Central memory CD8-positive, alpha-beta T cell (primary cell): ENCODE data around the gene CXCL17.
"Not testable (repeated sequence)": the region's sequence is repeated elsewhere in the genome, so short reads cannot be mapped to it uniquely, and the experiment has no call there.

ENCODE experiments used
- ATAC-seq: fragments of 150-1000 bp; cut with Tn5 transposase; replicated peaks from 2 replicates; pipeline ENCODE4 v1.10.0; 2022; ENCODE audit warnings: mild to moderate bottlenecking, moderate FRiP score, moderate number of reproducible peaks; ENCODE audit not compliant: poor library complexity, severe bottlenecking; ENCODE audit errors: extremely low read depth
- DNase-seq, 2 donors: peaks; one replicate each; pipeline ENCODE4 v3.0.0; 2021; ENCODE audit warnings: low spot score in 2 of 2
- H3K27ac Mint-ChIP-seq: one replicate; pipeline ENCODE4 v1.8.0; 2022; ENCODE audit warnings: low read depth, mild to moderate bottlenecking, moderate library complexity, mixed read lengths
- H3K27me3 Mint-ChIP-seq: one replicate; pipeline ENCODE4 v1.8.0; 2022; ENCODE audit warnings: mixed read lengths
- H3K36me3 Mint-ChIP-seq: one replicate; pipeline ENCODE4 v1.8.0; 2022; ENCODE audit warnings: mild to moderate bottlenecking, moderate library complexity, mixed read lengths; ENCODE audit not compliant: insufficient read depth
- H3K4me1 Mint-ChIP-seq: one replicate; pipeline ENCODE4 v1.8.0; 2022; ENCODE audit warnings: mixed read lengths
- H3K4me3 Mint-ChIP-seq: one replicate; pipeline ENCODE4 v1.8.0; 2022; ENCODE audit warnings: mild to moderate bottlenecking, moderate library complexity, mixed read lengths
- H3K9me3 Mint-ChIP-seq: one replicate; pipeline ENCODE4 v1.8.0; 2022; ENCODE audit warnings: mixed read lengths

CXCL17 gene

GRCh38 chr19:42455621-42456081, 12.9 kb upstream of the CXCL17 start:
- Mint-ChIP-seq H3K9me3 (no peaks in the 10 kb centered on the region), H3K4me3 (no peak overlapping the region), H3K27me3 (no peaks in the 10 kb centered on the region), H3K36me3 (no peaks in the 10 kb centered on the region), H3K4me1 (no peaks in the 10 kb centered on the region), H3K27ac (no peak overlapping the region)
- ATAC-seq (no peak), DNase-seq (no peak)

DNA sequence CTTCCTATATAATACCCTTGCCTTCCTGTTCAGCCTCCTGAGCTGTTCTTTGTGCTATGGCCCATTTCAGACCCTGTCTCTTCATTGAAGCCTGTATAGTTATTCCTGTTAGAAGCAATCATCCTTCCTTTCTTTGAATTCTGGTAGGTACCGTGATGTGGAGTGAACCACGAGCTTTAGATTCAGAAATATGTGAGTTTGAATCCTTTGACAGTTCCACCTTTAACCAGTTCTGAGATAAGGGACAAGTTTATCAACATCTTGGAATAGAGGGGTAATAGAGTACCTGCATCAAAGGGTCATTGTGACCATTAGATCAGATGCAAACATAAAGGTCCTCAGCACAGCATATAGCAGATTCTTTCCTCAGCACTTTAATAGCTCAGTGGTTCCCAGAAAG, 12.3 kb upstream of the CXCL17 start:
- Mint-ChIP-seq H3K27me3 (no peaks in the 10 kb centered on the region), H3K27ac (no peak overlapping the region), H3K4me1 (no peaks in the 10 kb centered on the region), H3K9me3 (no peaks in the 10 kb centered on the region), H3K36me3 (no peaks in the 10 kb centered on the region), H3K4me3 (no peak overlapping the region)
- no peak for DNase-seq
- ATAC-seq = no peak

GRCh38 chr19:42452590-42452989, 9.8 kb upstream of the CXCL17 start:
- H3K4me3 Mint-ChIP-seq = no peak overlapping the region
- no peaks in the 10 kb centered on the region for H3K9me3 Mint-ChIP-seq
- H3K4me1 Mint-ChIP-seq = no peaks in the 10 kb centered on the region
- DNase-seq (no peak), ATAC-seq (no peak)
- H3K27me3 Mint-ChIP-seq = no peaks in the 10 kb centered on the region
- no peak overlapping the region for H3K27ac Mint-ChIP-seq
- H3K36me3 Mint-ChIP-seq = no peaks in the 10 kb centered on the region

GRCh38 chr19:42450314-42450934, 7.7 kb upstream of the CXCL17 start:
- peak; percentile 67 to 78 for DNase-seq
- Mint-ChIP-seq H3K27ac (no peak overlapping the region), H3K36me3 (no peaks in the 10 kb centered on the region), H3K4me3 (no peak overlapping the region), H3K27me3 (no peaks in the 10 kb centered on the region), H3K9me3 (no peaks in the 10 kb centered on the region), H3K4me1 (no peaks in the 10 kb centered on the region)
- peak; percentile 100 for ATAC-seq

- H3K9me3 Mint-ChIP-seq, DNase-seq, H3K4me1 Mint-ChIP-seq, H3K27me3 Mint-ChIP-seq, H3K36me3 Mint-ChIP-seq, ATAC-seq, H3K4me3 Mint-ChIP-seq, H3K27ac Mint-ChIP-seq: not testable (repeated sequence)
Observed at GRCh38 chr19:42448306-42448705, 5.6 kb upstream of the CXCL17 start.

- Mint-ChIP-seq H3K36me3 (no peaks in the 10 kb centered on the region), H3K4me1 (peaks cover 4% of the 10 kb centered on the region), H3K27ac (no peak overlapping the region), H3K27me3 (no peaks in the 10 kb centered on the region), H3K9me3 (no peaks in the 10 kb centered on the region), H3K4me3 (no peak overlapping the region)
- DNase-seq (no peak), ATAC-seq (no peak)
Observed at GRCh38 chr19:42445948-42446347, 3.2 kb upstream of the CXCL17 start.

- Mint-ChIP-seq H3K27me3 (no peaks in the 10 kb centered on the region), H3K4me3 (no peak overlapping the region), H3K4me1 (peaks cover 11% of the 10 kb centered on the region), H3K27ac (peak overlapping the region; percentile 74), H3K9me3 (no peaks in the 10 kb centered on the region), H3K36me3 (no peaks in the 10 kb centered on the region)
- DNase-seq = no peak
- ATAC-seq = no peak
Observed at GRCh38 chr19:42443944-42444398, 1.2 kb upstream of the CXCL17 start.

- DNase-seq (no peak), ATAC-seq (no peak)
- H3K4me1 Mint-ChIP-seq = peaks cover 18% of the 10 kb centered on the region
- H3K4me3 Mint-ChIP-seq = no peak overlapping the region
- no peaks in the 10 kb centered on the region for H3K9me3 Mint-ChIP-seq
- no peaks in the 10 kb centered on the region for H3K27me3 Mint-ChIP-seq
- no peaks in the 10 kb centered on the region for H3K36me3 Mint-ChIP-seq
- H3K27ac Mint-ChIP-seq = no peak overlapping the region
Observed at GRCh38 chr19:42441049-42441445, 1.7 kb downstream of the CXCL17 start.

- ATAC-seq = peak; percentile 64
- peaks cover 18% of the 10 kb centered on the region for H3K4me1 Mint-ChIP-seq
- H3K36me3 Mint-ChIP-seq = no peaks in the 10 kb centered on the region
- no peak overlapping the region for H3K4me3 Mint-ChIP-seq
- peak; percentile 64 to 79 for DNase-seq
- no peak overlapping the region for H3K27ac Mint-ChIP-seq
- H3K27me3 Mint-ChIP-seq = no peaks in the 10 kb centered on the region
- H3K9me3 Mint-ChIP-seq = no peaks in the 10 kb centered on the region
Observed at GRCh38 chr19:42440357-42441048, 2.2 kb downstream of the CXCL17 start.

GRCh38 chr19:42436006-42436405, 6.7 kb downstream of the CXCL17 start:
- no peak for DNase-seq
- H3K4me3 Mint-ChIP-seq = no peak overlapping the region
- H3K36me3 Mint-ChIP-seq = no peaks in the 10 kb centered on the region

DNA sequence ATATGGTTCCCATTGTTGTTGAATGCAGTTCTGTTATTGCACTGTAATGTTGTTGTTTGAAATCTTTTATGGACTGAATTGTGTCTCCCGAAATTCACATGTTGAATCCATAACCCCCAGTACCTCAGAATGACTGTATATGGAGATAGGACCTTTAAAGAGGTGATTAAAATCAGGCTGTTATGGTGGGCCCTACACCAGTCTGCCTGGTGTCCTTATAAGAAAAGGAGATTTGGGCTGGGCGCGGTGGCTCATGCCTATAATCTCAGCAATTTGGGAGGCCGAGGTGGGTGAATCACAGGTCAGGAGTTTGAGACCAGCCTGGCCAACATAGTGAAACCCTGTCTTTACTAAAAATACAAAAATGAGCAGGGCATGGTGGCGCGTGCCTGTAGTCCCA, 7.4 kb downstream of the CXCL17 start:
- no peak overlapping the region for H3K27ac Mint-ChIP-seq
- DNase-seq (no peak), ATAC-seq (no peak)
- peaks cover 7% of the 10 kb centered on the region for H3K4me1 Mint-ChIP-seq
- no peak overlapping the region for H3K4me3 Mint-ChIP-seq
- H3K36me3 Mint-ChIP-seq = no peaks in the 10 kb centered on the region
- H3K9me3 Mint-ChIP-seq = no peaks in the 10 kb centered on the region
- H3K27me3 Mint-ChIP-seq = no peaks in the 10 kb centered on the region

More at GRCh38 chr19:42436006-42436405, 6.7 kb downstream of the CXCL17 start:
- no peaks in the 10 kb centered on the region for H3K9me3 Mint-ChIP-seq
- peaks cover 14% of the 10 kb centered on the region for H3K4me1 Mint-ChIP-seq
- H3K27me3 Mint-ChIP-seq = no peaks in the 10 kb centered on the region
- ATAC-seq = no peak
- no peak overlapping the region for H3K27ac Mint-ChIP-seq

DNA sequence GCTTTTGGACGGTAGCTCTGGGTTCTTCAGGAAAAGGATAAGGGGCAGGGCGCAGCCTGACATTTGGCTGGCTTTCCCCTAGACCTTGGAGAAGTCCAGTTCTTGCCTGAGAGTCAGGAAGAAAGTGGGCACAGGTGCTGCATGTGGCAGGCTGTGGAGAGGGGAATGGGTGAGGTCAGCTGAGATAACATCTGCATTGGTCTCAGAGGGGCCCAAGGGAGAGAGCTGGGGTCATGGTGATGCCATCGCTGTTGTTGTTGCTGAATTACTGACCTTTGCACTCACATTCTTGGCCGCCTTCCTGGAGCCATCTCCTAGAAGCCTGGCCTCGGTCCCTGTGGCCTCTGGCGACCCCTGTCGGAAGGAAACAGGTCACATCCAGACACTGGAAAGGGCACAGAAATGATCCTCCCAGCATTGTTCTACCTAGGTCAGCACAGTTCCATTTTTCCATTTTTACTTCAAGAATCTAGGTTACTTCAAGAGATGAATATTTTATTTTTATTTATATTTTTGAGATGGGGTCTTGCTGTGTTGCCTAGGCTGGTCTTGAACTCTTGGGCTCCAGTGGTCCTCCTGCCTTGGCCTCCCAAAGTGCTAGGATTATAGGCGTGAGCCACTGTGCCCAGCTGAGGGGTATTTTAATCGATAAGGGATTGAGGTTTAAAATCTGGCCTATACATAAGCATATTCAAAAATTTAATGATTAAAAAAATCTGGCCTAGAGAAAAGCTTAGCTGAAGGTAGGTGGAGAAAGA, 9.1 kb downstream of the CXCL17 start:
- Mint-ChIP-seq H3K36me3 (no peaks in the 10 kb centered on the region), H3K27me3 (no peaks in the 10 kb centered on the region), H3K9me3 (no peaks in the 10 kb centered on the region), H3K4me1 (peaks cover 7% of the 10 kb centered on the region), H3K4me3 (no peak overlapping the region), H3K27ac (no peak overlapping the region)
- ATAC-seq = no peak
- DNase-seq = peak; percentile 33 to 38

GRCh38 chr19:42431486-42431885, 11.3 kb downstream of the CXCL17 start:
- H3K27me3 Mint-ChIP-seq = no peaks in the 10 kb centered on the region
- H3K4me1 Mint-ChIP-seq = no peaks in the 10 kb centered on the region
- DNase-seq (no peak), ATAC-seq (no peak)
- no peaks in the 10 kb centered on the region for H3K36me3 Mint-ChIP-seq
- H3K9me3 Mint-ChIP-seq = no peaks in the 10 kb centered on the region
- no peak overlapping the region for H3K4me3 Mint-ChIP-seq
- H3K27ac Mint-ChIP-seq = no peak overlapping the region
